ENCODE data around the gene HP1BP3. TPM values are rescaled to one million over a fixed set of nuclear protein-coding genes. Genes with fewer than 3 reads are reported as not detected.

Gene HP1BP3
- total and polyA plus RNA-seq, 2 experiments from 2014 or later = 118 to 171 TPM

DNA sequence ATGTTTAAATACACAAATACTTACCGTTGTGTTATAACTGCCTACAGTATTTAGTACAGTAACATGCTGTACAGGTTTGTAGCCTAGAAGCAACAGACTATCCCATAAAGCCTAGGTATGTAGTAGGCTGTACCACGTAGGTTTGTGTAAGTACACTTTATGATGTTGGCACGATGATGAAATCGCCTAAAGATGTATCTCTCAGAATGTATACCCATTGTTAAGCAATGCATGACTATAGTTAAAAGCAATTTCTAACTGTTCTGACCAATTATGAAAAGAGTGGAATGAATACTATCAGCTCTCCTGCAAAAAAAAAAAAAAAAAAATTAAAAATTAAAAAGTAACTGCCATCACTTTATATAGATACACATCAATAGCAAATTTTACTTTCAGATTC, 11.4 kb downstream of the HP1BP3 start:
- Histone ChIP-seq H3K9me3 (ENCODE audit: low read depth) (no peaks in the 10 kb centered on the region), H4K20me1 (ENCODE audit: insufficient read depth, poor library complexity, severe bottlenecking) (peaks cover 57% of the 10 kb centered on the region), H3K27me3 (no peaks in the 10 kb centered on the region), H3K36me3 (replicated peaks; ENCODE audit: insufficient read depth, low read depth) (no peaks in the 10 kb centered on the region), H2AFZ (no peak overlapping the region), H3K4me3 (no peak overlapping the region), H3K4me1 (ENCODE audit: insufficient read depth) (no peaks in the 10 kb centered on the region), H3K9me2 (replicated peaks; ENCODE audit: insufficient read depth) (no peaks in the 10 kb centered on the region), H3K4me2 (no peak overlapping the region), H3K79me2 (peaks cover 92% of the 10 kb centered on the region), H3K27ac (no peak overlapping the region)
- 97% methylated on average over 4 of the region's 4 CpGs for WGBS (ENCODE audit: low lambda C conversion rate, missing lambda C conversion rate)
- TF ChIP-seq, protein P1, sequence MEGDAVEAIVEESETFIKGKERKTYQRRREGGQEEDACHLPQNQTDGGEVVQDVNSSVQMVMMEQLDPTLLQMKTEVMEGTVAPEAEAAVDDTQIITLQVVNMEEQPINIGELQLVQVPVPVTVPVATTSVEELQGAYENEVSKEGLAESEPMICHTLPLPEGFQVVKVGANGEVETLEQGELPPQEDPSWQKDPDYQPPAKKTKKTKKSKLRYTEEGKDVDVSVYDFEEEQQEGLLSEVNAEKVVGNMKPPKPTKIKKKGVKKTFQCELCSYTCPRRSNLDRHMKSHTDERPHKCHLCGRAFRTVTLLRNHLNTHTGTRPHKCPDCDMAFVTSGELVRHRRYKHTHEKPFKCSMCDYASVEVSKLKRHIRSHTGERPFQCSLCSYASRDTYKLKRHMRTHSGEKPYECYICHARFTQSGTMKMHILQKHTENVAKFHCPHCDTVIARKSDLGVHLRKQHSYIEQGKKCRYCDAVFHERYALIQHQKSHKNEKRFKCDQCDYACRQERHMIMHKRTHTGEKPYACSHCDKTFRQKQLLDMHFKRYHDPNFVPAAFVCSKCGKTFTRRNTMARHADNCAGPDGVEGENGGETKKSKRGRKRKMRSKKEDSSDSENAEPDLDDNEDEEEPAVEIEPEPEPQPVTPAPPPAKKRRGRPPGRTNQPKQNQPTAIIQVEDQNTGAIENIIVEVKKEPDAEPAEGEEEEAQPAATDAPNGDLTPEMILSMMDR (IDR thresholded peaks at IDR 0.05; ENCODE audit: poor library complexity) = no peak
- TF ChIP-seq EZH2phosphoT487 (IDR thresholded peaks at IDR 0.05; ENCODE audit: low read depth, severe bottlenecking, unreplicated experiment) (no peak), EZH2 (IDR thresholded peaks at IDR 0.05; ENCODE audit: borderline replicate concordance) (no peak)
- no peak for DNase-seq (ENCODE audit: low spot score)

DNA sequence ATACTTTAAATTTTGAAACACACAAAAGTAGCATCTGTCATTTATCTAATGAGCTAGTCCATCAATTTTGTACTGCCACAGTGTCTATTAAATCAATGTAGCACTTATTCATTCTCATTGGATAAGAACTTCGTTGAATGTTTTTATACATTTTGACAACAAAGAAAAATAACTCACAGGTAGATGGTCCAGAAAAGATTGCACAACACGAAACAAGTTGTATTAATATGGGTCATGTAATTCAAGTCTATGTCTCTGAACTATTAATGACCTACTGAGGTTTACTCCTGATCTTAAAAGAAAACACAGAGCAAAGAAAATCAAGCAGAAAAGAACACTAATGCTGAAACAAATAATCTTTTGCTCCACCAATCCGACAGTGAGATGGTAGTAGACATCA, 15.3 kb downstream of the HP1BP3 start:
- no peak overlapping the region for H3K4me3 ChIP-seq
- H3K4me2 ChIP-seq = no peak overlapping the region
- no peak for TF ChIP-seq EZH2phosphoT487 (IDR thresholded peaks at IDR 0.05; ENCODE audit: low read depth, severe bottlenecking, unreplicated experiment)
- no peak for TF ChIP-seq EZH2 (IDR thresholded peaks at IDR 0.05; ENCODE audit: borderline replicate concordance)
- TF ChIP-seq, protein P1 (IDR thresholded peaks at IDR 0.05; ENCODE audit: poor library complexity) = no peak
- no peaks in the 10 kb centered on the region for H3K27me3 ChIP-seq
- H3K36me3 ChIP-seq (replicated peaks; ENCODE audit: insufficient read depth, low read depth) = peaks cover 4% of the 10 kb centered on the region
- no peak for DNase-seq (ENCODE audit: low spot score)
- H4K20me1 ChIP-seq (ENCODE audit: insufficient read depth, poor library complexity, severe bottlenecking) = peaks cover 24% of the 10 kb centered on the region
- WGBS (ENCODE audit: low lambda C conversion rate, missing lambda C conversion rate) = 94% methylated on average over 3 of the region's 3 CpGs
- H3K79me2 ChIP-seq = peaks cover 56% of the 10 kb centered on the region
- H3K9me2 ChIP-seq (replicated peaks; ENCODE audit: insufficient read depth) = no peaks in the 10 kb centered on the region
- H2AFZ ChIP-seq = no peak overlapping the region
- no peaks in the 10 kb centered on the region for H3K9me3 ChIP-seq (ENCODE audit: low read depth)
- no peaks in the 10 kb centered on the region for H3K4me1 ChIP-seq (ENCODE audit: insufficient read depth)
- H3K27ac ChIP-seq = no peak overlapping the region

- WGBS (ENCODE audit: low lambda C conversion rate, missing lambda C conversion rate) = 97% methylated on average over 6 of the region's 6 CpGs
- Histone ChIP-seq H2AFZ (no peak overlapping the region), H3K36me3 (replicated peaks; ENCODE audit: insufficient read depth, low read depth) (peaks cover 8% of the 10 kb centered on the region), H3K9me2 (replicated peaks; ENCODE audit: insufficient read depth) (no peaks in the 10 kb centered on the region), H4K20me1 (ENCODE audit: insufficient read depth, poor library complexity, severe bottlenecking) (peaks cover 12% of the 10 kb centered on the region), H3K4me1 (ENCODE audit: insufficient read depth) (no peaks in the 10 kb centered on the region), H3K9me3 (ENCODE audit: low read depth) (no peaks in the 10 kb centered on the region), H3K27me3 (no peaks in the 10 kb centered on the region), H3K79me2 (peaks cover 47% of the 10 kb centered on the region), H3K27ac (no peak overlapping the region), H3K4me2 (no peak overlapping the region), H3K4me3 (no peak overlapping the region)
- no peak for DNase-seq (ENCODE audit: low spot score)
- no peak for TF ChIP-seq EZH2phosphoT487 (IDR thresholded peaks at IDR 0.05; ENCODE audit: low read depth, severe bottlenecking, unreplicated experiment)
- TF ChIP-seq, protein P1 (IDR thresholded peaks at IDR 0.05; ENCODE audit: poor library complexity) = no peak
- no peak for TF ChIP-seq EZH2 (IDR thresholded peaks at IDR 0.05; ENCODE audit: borderline replicate concordance)
These were observed 16.6 kb downstream of the HP1BP3 start for GRCh38 chr1:20770314-20771087.

Measured in hepatocyte (in vitro differentiated cells).